Fibroblast of lung (primary cell): ENCODE results near the gene TMEM191C. TPM values are rescaled to one million over a fixed set of nuclear protein-coding genes. Genes with fewer than 3 reads are reported as not detected.
A peak's percentile ranks its signal among the peaks of the same experiment; 100 is the strongest.

ENCODE experiments used
- DNase-seq, 2 donors: peaks; one replicate each; pipeline versions ENCODE4 v3.0.0 to v3.0.0-alpha.2; 2010; ENCODE audit warnings: low read depth in 2 of 2
- H2AFZ ChIP-seq: 2 replicates; pipeline ENCODE4 v1.5.1; 2012; ENCODE audit warnings: low read length, control low read depth, inconsistent platforms
- H3K27ac ChIP-seq: 2 replicates; pipeline ENCODE4 v1.5.1; 2011; ENCODE audit warnings: low read length, control low read depth; ENCODE audit not compliant: insufficient read depth
- H3K27me3 ChIP-seq: 2 replicates; pipeline ENCODE4 v1.5.1; 2011; ENCODE audit warnings: mild to moderate bottlenecking, low read length; ENCODE audit not compliant: control insufficient read depth, insufficient read depth
- H3K36me3 ChIP-seq: 2 replicates; pipeline ENCODE4 v1.5.1; 2011; ENCODE audit warnings: low read length; ENCODE audit not compliant: control insufficient read depth, insufficient read depth
- H3K4me1 ChIP-seq: 2 replicates; pipeline ENCODE4 v1.5.1; 2011; ENCODE audit warnings: low read length; ENCODE audit not compliant: control insufficient read depth, insufficient read depth; ENCODE audit errors: extremely low read depth
- H3K4me2 ChIP-seq: 2 replicates; pipeline ENCODE4 v1.5.1; 2011; ENCODE audit warnings: low read length, control low read depth; ENCODE audit not compliant: insufficient read depth; ENCODE audit errors: extremely low read depth
- H3K4me3 ChIP-seq, 4 experiments: fragments of 200-600 bp in 1 of 4; sonication (generic) in 1 of 4; replicated peaks in 1 of 4; 2 replicates each; pipeline ENCODE4 v1.5.1; 2011 to 2016; ENCODE audit warnings: low read length in 4 of 4, low read depth in 3 of 4, mild to moderate bottlenecking in 3 of 4, control low read depth in 2 of 4, inconsistent platforms in 1 of 4, mixed read lengths in 1 of 4; ENCODE audit not compliant: insufficient read depth in 1 of 4; ENCODE audit errors: control extremely low read depth in 1 of 4
- H3K79me2 ChIP-seq: 2 replicates; pipeline ENCODE4 v1.5.1; 2012; ENCODE audit warnings: mild to moderate bottlenecking, low read length, inconsistent platforms; ENCODE audit not compliant: control insufficient read depth, insufficient read depth
- H3K9ac ChIP-seq: 2 replicates; pipeline ENCODE4 v1.5.1; 2011; ENCODE audit warnings: mild to moderate bottlenecking, low read length, control low read depth; ENCODE audit not compliant: insufficient read depth
- H3K9me3 ChIP-seq: 2 replicates; pipeline ENCODE4 v1.5.1; 2012; ENCODE audit warnings: low read depth, low read length; ENCODE audit not compliant: control insufficient read depth, insufficient read depth
- H4K20me1 ChIP-seq: 2 replicates; pipeline ENCODE4 v1.5.1; 2011; ENCODE audit warnings: low read length; ENCODE audit not compliant: control insufficient read depth, insufficient read depth; ENCODE audit errors: extremely low read depth
- CTCF ChIP-seq, 2 donors: IDR thresholded peaks in 1 of 2; conservative IDR thresholded peaks in 1 of 2; 1 replicate in 1 of 2; 2 replicates in 1 of 2; pipeline ENCODE4 v1.5.1; 2011 to 2012; ENCODE audit warnings: low read length in 2 of 2, control low read depth in 1 of 2, inconsistent platforms in 1 of 2, low read depth in 1 of 2, mild to moderate bottlenecking in 1 of 2
- EZH2 ChIP-seq: IDR thresholded peaks from 2 replicates; pipeline ENCODE4 v1.5.1; 2012; ENCODE audit warnings: low read length, control low read depth, mild to moderate bottlenecking; ENCODE audit errors: missing control alignments
- polyA plus RNA-seq, 2 donors: library from polyadenylated mRNA; depleted of rRNA in 1 of 2; stranded (reverse) in 1 of 2; unstranded in 1 of 2; fragments of >200 nt; gene quantifications; 2 replicates each; pipeline ENCODE4 v1.2.1, GENCODE V29; 2011 to 2012; ENCODE audit warnings: missing spikeins in 1 of 2
- total RNA-seq: library from RNA; depleted of rRNA; stranded (reverse); fragments of >200 nt; gene quantifications from 2 replicates; pipeline ENCODE4 v1.2.1, GENCODE V29; 2014

TMEM191C gene
- total and polyA plus RNA-seq, 2 donors (not counting 1 experiment from before 2014, with no cell fraction given), result 0.36 to 2.6 TPM

GRCh38 chr22:21449531-21450319 lies 17.5 kb upstream of the TMEM191C start:
- no peaks in the 10 kb centered on the region for H4K20me1 ChIP-seq

GRCh38 chr22:21450320-21450831 lies 16.8 kb upstream of the TMEM191C start:
- TF ChIP-seq EZH2 (no peak), CTCF (conservative IDR thresholded peaks at IDR 0.05 in 1 of 2, IDR thresholded peaks at IDR 0.05 in 1 of 2; ENCODE audit: low read depth in 1 of 2, low read length in 2 of 2) (no peak)
- no peaks in the 10 kb centered on the region for H3K9me3 ChIP-seq
- H3K4me2 ChIP-seq, result no peak overlapping the region
- H3K79me2 ChIP-seq, result no peaks in the 10 kb centered on the region
- no peaks in the 10 kb centered on the region for H4K20me1 ChIP-seq
- H2AFZ ChIP-seq, result no peak overlapping the region
- no peaks in the 10 kb centered on the region for H3K4me1 ChIP-seq
- H3K27me3 ChIP-seq, result no peaks in the 10 kb centered on the region
- H3K4me3 ChIP-seq, result no peak overlapping the region
- DNase-seq, result no peak
- no peak overlapping the region for H3K9ac ChIP-seq
- peaks cover 8% of the 10 kb centered on the region for H3K36me3 ChIP-seq
- no peak overlapping the region for H3K27ac ChIP-seq

More at GRCh38 chr22:21449531-21450319, 17.5 kb upstream of the TMEM191C start:
- Histone ChIP-seq H3K9ac (no peak overlapping the region), H2AFZ (no peak overlapping the region), H3K4me2 (no peak overlapping the region), H3K4me1 (no peaks in the 10 kb centered on the region), H3K27ac (no peak overlapping the region), H3K4me3 (no peak overlapping the region), H3K27me3 (no peaks in the 10 kb centered on the region), H3K9me3 (no peaks in the 10 kb centered on the region), H3K79me2 (no peaks in the 10 kb centered on the region), H3K36me3 (peaks cover 14% of the 10 kb centered on the region)
- no peak for TF ChIP-seq CTCF (conservative IDR thresholded peaks at IDR 0.05 in 1 of 2, IDR thresholded peaks at IDR 0.05 in 1 of 2; ENCODE audit: low read depth in 1 of 2, low read length in 2 of 2)
- TF ChIP-seq EZH2, result no peak
- peak in 1 of 2 donors; percentile 9 for DNase-seq

- Histone ChIP-seq H3K79me2 (no peaks in the 10 kb centered on the region), H3K4me1 (no peaks in the 10 kb centered on the region), H3K36me3 (peaks cover 8% of the 10 kb centered on the region), H3K9ac (no peak overlapping the region), H2AFZ (no peak overlapping the region), H3K9me3 (no peaks in the 10 kb centered on the region), H3K4me3 (no peak overlapping the region), H4K20me1 (no peaks in the 10 kb centered on the region), H3K27me3 (no peaks in the 10 kb centered on the region), H3K4me2 (no peak overlapping the region), H3K27ac (no peak overlapping the region)
- TF ChIP-seq EZH2 (no peak), CTCF (conservative IDR thresholded peaks at IDR 0.05 in 1 of 2, IDR thresholded peaks at IDR 0.05 in 1 of 2; ENCODE audit: low read depth in 1 of 2, low read length in 2 of 2) (no peak)
- DNase-seq, result no peak
Observed at GRCh38 chr22:21450858-21451353, 16.3 kb upstream of the TMEM191C start.
